RWPE1 (cell line): ENCODE results near the gene IARS2.
"Not testable (repeated sequence)": the region's sequence is repeated elsewhere in the genome, so short reads cannot be mapped to it uniquely, and the experiment has no call there.

Experiments
- CTCF ChIA-PET: fragments of 350-600 bp; sonication (Branson Sonifier 250); formaldehyde crosslinking; extraction: SDS; loops from one replicate; lab custom pipeline; 2021; lab: Yijun Ruan, JAX
- POLR2A ChIA-PET: fragments of 400-600 bp; formaldehyde crosslinking; extraction: SDS; loops from one replicate; lab custom pipeline; 2020; ENCODE audit warnings: antibody characterized with exemption; ENCODE audit not compliant: low non-redundant PET; lab: Yijun Ruan, JAX
- DNase-seq: peaks from one replicate; pipeline ENCODE4 v3.0.0; 2012; ENCODE audit warnings: low spot score
- H3K27ac ChIP-seq: fragments of 450-650 bp; 2 replicates; pipeline ENCODE4 v1.5.1; 2017
- CTCF ChIP-seq: fragments of 450-650 bp; conservative IDR thresholded peaks from 2 replicates; pipeline ENCODE4 v1.5.1; 2017; ENCODE audit warnings: low read depth, mild to moderate bottlenecking

The IARS2 gene

GRCh38 chr1:220160027-220160426 is 66.1 kb downstream of the IARS2 start:
- CTCF ChIA-PET = interaction anchor here (0.6 to 0.8 kb wide), 2 partner anchors 42 to 1076 kb away, joined by 3 to 4 read pairs; no protein-coding TSS in a partner anchor
- TF ChIP-seq CTCF = no peak
- no peak for DNase-seq
- no peak overlapping the region for H3K27ac ChIP-seq
- POLR2A ChIA-PET = interaction anchor here (0.5 kb wide), 1 partner anchor 122 kb away, joined by 5 read pairs; no protein-coding TSS in a partner anchor

- no peak for DNase-seq
- H3K27ac ChIP-seq = no peak overlapping the region
- ChIA-PET CTCF (interaction anchor here (1.3 kb wide), 1 partner anchor 51 kb away, joined by 10 read pairs; no protein-coding TSS in a partner anchor), POLR2A (no interaction called here)
- TF ChIP-seq CTCF = no peak
Observed at GRCh38 chr1:220164116-220164515, 70.2 kb downstream of the IARS2 start.

- DNase-seq = no peak
- TF ChIP-seq CTCF = no peak
- POLR2A ChIA-PET = no interaction called here
- no peak overlapping the region for H3K27ac ChIP-seq
- CTCF ChIA-PET = interaction anchor here (1.3 kb wide), 1 partner anchor 51 kb away, joined by 10 read pairs; no protein-coding TSS in a partner anchor
Observed at GRCh38 chr1:220164517-220164916, 70.6 kb downstream of the IARS2 start.

- H3K27ac ChIP-seq = no peak overlapping the region
- no peak for TF ChIP-seq CTCF
- ChIA-PET POLR2A (no interaction called here), CTCF (interaction anchor here (0.6 to 0.9 kb wide), 3 partner anchors 9 to 610 kb away, joined by 3 to 4 read pairs (median 3); no protein-coding TSS in a partner anchor)
- no peak for DNase-seq
Observed at GRCh38 chr1:220166853-220167252, 72.9 kb downstream of the IARS2 start.

- H3K27ac ChIP-seq, POLR2A ChIA-PET, DNase-seq: not testable (repeated sequence)
- CTCF ChIA-PET = interaction anchor here (0.6 to 1.3 kb wide), 2 partner anchors 18 to 34 kb away, joined by 3 read pairs; no protein-coding TSS in a partner anchor
Observed at GRCh38 chr1:220169887-220170286, 76.0 kb downstream of the IARS2 start.

- ChIA-PET CTCF (interaction anchor here (1.2 to 1.3 kb wide), 2 partner anchors 17 to 58 kb away, joined by 3 to 5 read pairs; no protein-coding TSS in a partner anchor), POLR2A (no interaction called here)
- no peak for TF ChIP-seq CTCF
- H3K27ac ChIP-seq = no peak overlapping the region
- DNase-seq = no peak
Observed at GRCh38 chr1:220170836-220171526, 77.0 kb downstream of the IARS2 start.

GRCh38 chr1:220176540-220176939 is 82.6 kb downstream of the IARS2 start:
- POLR2A ChIA-PET = no interaction called here
- no peak for TF ChIP-seq CTCF
- CTCF ChIA-PET = interaction anchor here (0.6 to 0.7 kb wide), 3 partner anchors 14 to 600 kb away, joined by 3 to 4 read pairs (median 3); no protein-coding TSS in a partner anchor
- no peak for DNase-seq
- H3K27ac ChIP-seq = no peak overlapping the region
